Psoas muscle (tissue), 8 donors: ENCODE data around the gene TENT4B. TPM values are rescaled to one million over a fixed set of nuclear protein-coding genes. Genes with fewer than 3 reads are reported as not detected.
"Not testable (repeated sequence)": the region's sequence is repeated elsewhere in the genome, so short reads cannot be mapped to it uniquely, and the experiment has no call there.

ENCODE experiments used
- ATAC-seq, 4 donors: fragments of 200-7000 bp; cut with Tn5 transposase; one replicate each; pipeline ENCODE4 v1.9.1; 2020; ENCODE audit warnings: moderate library complexity in 3 of 4, mild to moderate bottlenecking in 2 of 4
- DNase-seq, 2 donors: peaks; one replicate each; pipeline ENCODE4 v3.0.0-alpha.2; 2020
- H3K27ac ChIP-seq: fragments of 200-600 bp; one replicate; pipeline ENCODE4 v1.8.0; 2022
- H3K27me3 ChIP-seq, 3 donors: fragments of 200-600 bp in 1 of 3; one replicate each; pipeline versions ENCODE4 v1.6.1 to v1.8.0; 2013 to 2022; ENCODE audit warnings: low read length in 2 of 3, mild to moderate bottlenecking in 2 of 3, moderate library complexity in 1 of 3; ENCODE audit not compliant: insufficient read depth in 3 of 3
- H3K36me3 ChIP-seq, 2 donors: fragments of 200-600 bp in 1 of 2; one replicate each; pipeline versions ENCODE4 v1.6.1 to v1.8.0; 2013 to 2022; ENCODE audit warnings: low read depth in 1 of 2, mild to moderate bottlenecking in 1 of 2, moderate library complexity in 1 of 2; ENCODE audit not compliant: insufficient read depth in 1 of 2
- H3K4me1 ChIP-seq: fragments of 200-600 bp; one replicate; pipeline ENCODE4 v1.8.0; 2022
- H3K4me3 ChIP-seq: fragments of 200-600 bp; one replicate; pipeline ENCODE4 v1.8.0; 2022; ENCODE audit warnings: mild to moderate bottlenecking
- H3K9me3 ChIP-seq: fragments of 200-600 bp; one replicate; pipeline ENCODE4 v1.8.0; 2022
- WGBS, 3 donors: extraction: QIAGEN DNeasy Blood & Tissue Kit; methylation state at CpG; one replicate each; pipeline versions ENCODE4 v1.1.6 to v1.1.7; 2013; 5-methylcytosine and 5-hydroxymethylcytosine counted together
- intact Hi-C, 2 donors: fragments of 100-400 bp; cut with DNase I; formaldehyde crosslinking; loops; one replicate each; pipeline versions ENCODE4 v1.11.0 to v1.14.2; 2022
- polyA plus RNA-seq, 3 donors: library from polyadenylated mRNA; stranded (reverse); fragments of 200-250 nt; gene quantifications; one replicate each; pipeline ENCODE4 v1.2.3, GENCODE V29; 2013
- total RNA-seq, 4 donors: library from RNA; stranded (reverse); fragmentation: NEBNext Ultra II Directional in 2 of 4; extraction: Animal tissue kit (Norgen Biotek cat#: 25700) in 2 of 4; gene quantifications; one replicate each; pipeline versions ENCODE4 v1.2.1 to v1.2.4, GENCODE V29; 2021 to 2023
- TF ChIP-seq, protein P1 (sequence below): fragments of 200-600 bp; IDR thresholded peaks from one replicate; pipeline ENCODE4 v1.8.0; 2022; ENCODE audit warnings: antibody characterized with exemption
- donor health status: healthy with polysubstance abuse.
- donor health status: DM: no; HTN: no; CAD: no; lungs with moderate emphysema.
- donor health status: Bipolar disorder and iron deficiency.
- donor health status: healthy.
- donor health status: DM: yes; HTN: yes; CAD: no.
- donor health status: DM: no; HTN: no; CAD: no.
- donor health status: DM: no; HTN: no; CAD: no.
- donor health status: DM: yes; HTN: yes; CAD: no.

TENT4B gene
- total and polyA plus RNA-seq, 7 donors = 3.5 to 9.7 (median 7.1) TPM

DNA sequence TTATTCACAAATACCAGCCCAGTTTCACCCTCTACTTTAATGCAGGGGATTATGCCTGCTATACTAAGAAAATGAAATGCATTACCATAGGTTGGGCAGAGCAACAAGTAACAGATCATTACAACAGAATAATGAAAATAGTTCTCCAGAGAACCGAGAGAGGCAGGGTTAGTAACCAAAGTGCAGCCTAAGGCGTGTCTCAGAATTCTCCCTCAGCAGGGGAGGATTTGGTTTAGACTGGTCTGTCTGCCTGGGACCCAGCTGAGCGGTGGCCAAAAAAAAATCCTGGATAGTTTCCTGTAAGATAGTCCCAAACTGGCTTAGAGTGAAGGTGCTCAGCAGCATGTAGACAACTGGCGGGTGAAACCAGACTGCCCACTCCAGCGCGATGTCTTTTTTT, 82.5 kb downstream of the TENT4B start:
- H3K4me1 ChIP-seq = peaks cover 12% of the 10 kb centered on the region
- ATAC-seq (no peak), DNase-seq (no peak)
- no peak overlapping the region for H3K4me3 ChIP-seq
- no peaks in the 10 kb centered on the region for H3K27me3 ChIP-seq
- no peaks in the 10 kb centered on the region for H3K9me3 ChIP-seq
- whole genome bisulfite sequencing, 3 donors = 47 to 61% (median 55%) methylated on average over 6 of the region's 6 CpGs
- H3K27ac ChIP-seq = no peak overlapping the region
- peaks cover 0 to 6% of the 10 kb centered on the region in 2 donors for H3K36me3 ChIP-seq
- intact Hi-C loops = no loop called here
- TF ChIP-seq, protein P1, sequence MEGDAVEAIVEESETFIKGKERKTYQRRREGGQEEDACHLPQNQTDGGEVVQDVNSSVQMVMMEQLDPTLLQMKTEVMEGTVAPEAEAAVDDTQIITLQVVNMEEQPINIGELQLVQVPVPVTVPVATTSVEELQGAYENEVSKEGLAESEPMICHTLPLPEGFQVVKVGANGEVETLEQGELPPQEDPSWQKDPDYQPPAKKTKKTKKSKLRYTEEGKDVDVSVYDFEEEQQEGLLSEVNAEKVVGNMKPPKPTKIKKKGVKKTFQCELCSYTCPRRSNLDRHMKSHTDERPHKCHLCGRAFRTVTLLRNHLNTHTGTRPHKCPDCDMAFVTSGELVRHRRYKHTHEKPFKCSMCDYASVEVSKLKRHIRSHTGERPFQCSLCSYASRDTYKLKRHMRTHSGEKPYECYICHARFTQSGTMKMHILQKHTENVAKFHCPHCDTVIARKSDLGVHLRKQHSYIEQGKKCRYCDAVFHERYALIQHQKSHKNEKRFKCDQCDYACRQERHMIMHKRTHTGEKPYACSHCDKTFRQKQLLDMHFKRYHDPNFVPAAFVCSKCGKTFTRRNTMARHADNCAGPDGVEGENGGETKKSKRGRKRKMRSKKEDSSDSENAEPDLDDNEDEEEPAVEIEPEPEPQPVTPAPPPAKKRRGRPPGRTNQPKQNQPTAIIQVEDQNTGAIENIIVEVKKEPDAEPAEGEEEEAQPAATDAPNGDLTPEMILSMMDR = no peak

DNA sequence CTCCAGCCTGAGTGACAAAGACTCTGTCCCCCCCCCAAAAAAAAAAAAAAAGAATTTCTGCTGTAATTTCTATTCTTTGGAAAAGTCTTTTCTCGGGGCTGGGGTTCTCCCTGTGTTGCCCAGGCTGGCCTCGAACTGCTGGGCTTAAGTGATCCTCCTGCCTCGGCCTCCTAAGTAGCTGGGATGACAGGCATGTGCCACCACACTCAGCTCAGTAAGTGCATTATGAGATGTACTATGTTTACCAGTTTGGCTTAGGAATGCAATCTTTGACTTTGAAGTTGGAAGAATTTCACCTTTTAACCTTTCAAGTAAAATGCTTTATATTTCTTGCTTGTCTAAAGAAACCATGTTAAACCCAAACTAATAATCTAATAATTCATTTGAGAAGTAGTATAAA, 85.2 kb downstream of the TENT4B start:
- Histone ChIP-seq H3K36me3 (no peaks in the 10 kb centered on the region), H3K4me1 (peaks cover 12% of the 10 kb centered on the region), H3K27ac (no peak overlapping the region), H3K9me3 (no peaks in the 10 kb centered on the region), H3K27me3 (no peaks in the 10 kb centered on the region), H3K4me3 (no peak overlapping the region)
- no peak for ATAC-seq
- TF ChIP-seq, protein P1 = no peak
- DNase-seq = no peak
- 79 to 85% (median 80%) methylated on average over 3 of the region's 3 CpGs for WGBS, 3 donors
- intact Hi-C loops = no loop called here

DNA sequence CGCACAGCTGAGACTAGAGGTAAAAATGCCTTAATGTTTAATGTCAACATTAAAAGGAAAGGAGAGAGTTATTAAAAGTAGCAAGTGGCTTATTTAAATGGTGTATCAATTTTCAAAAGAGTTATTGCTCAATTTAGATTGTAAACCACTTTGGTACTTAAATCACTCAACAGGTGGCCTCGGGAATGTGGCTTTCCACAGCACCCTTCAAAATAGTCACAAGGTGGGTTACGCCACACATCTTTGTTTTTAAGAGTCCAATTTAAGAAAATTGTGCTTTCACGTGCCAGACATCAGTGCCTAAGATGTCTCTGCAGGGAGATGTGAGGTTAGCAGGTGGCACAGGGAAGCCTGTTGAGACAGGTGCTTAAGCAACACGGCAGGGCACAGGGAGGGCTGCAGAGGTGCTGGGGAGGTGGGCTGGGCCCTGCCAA, 85.8 kb downstream of the TENT4B start:
- 28 to 34% (median 34%) methylated on average over 5 of the region's 5 CpGs for WGBS, 3 donors
- TF ChIP-seq, protein P1 = no peak

DNA sequence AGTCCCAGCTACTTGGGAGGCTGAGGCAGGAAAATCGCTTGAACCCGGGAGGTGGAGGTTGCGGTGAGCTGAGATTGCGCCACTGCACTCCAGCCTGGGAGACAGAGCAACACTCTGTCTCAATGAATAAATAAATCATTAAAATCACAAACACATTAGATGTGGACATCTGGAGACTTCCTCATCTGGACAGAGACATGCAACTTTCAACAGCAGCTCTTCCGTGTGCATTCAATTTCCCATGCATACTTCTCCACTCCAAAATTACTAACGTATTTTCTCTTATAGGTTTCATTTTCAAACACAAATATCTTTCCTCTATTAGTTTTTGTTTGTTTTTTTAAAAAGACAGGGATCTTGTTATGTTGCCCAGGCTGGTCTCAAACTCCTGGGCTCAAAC, 89.9 kb downstream of the TENT4B start:
- not testable (repeated sequence) for H3K9me3 ChIP-seq, H3K27ac ChIP-seq, DNase-seq, H3K4me3 ChIP-seq, ATAC-seq, H3K36me3 ChIP-seq, H3K27me3 ChIP-seq
- 75 to 80% (median 79%) methylated on average over 6 of the region's 6 CpGs for WGBS, 3 donors
- peaks cover 12% of the 10 kb centered on the region for H3K4me1 ChIP-seq
- intact Hi-C loops = loop anchor here in 1 of 2 donors (10.0 kb wide), 1 partner anchor 112 kb away; no protein-coding TSS in a partner anchor

More for the DNA sequence above, 85.8 kb downstream of the TENT4B start:
- Histone ChIP-seq H3K36me3 (no peaks in the 10 kb centered on the region), H3K4me1 (peaks cover 12% of the 10 kb centered on the region), H3K9me3 (no peaks in the 10 kb centered on the region), H3K27ac (no peak overlapping the region), H3K27me3 (no peaks in the 10 kb centered on the region), H3K4me3 (no peak overlapping the region)
- DNase-seq (no peak), ATAC-seq (peak in 1 of 4 donors; percentile 56)
- intact Hi-C loops = no loop called here

DNA sequence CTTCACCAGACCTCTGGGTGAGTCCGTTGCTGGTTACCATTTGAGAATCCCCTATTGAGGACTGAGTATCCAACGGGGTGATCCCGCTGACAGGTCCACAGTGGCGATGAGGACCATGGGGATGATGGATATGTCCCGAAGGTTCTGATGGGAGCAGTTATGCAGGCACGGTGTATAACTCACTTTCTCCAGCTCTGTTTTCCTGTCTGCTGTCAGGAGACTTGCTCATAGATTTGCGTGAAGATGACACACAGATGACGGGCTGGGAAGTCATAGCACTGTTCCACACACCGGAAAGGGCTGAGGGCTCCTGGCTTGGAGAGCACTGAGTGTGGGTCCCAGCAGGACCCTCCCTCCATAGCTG, 91.0 kb downstream of the TENT4B start:
- ATAC-seq (no peak), DNase-seq (no peak)
- H3K27ac ChIP-seq = no peak overlapping the region
- WGBS, 3 donors = 78 to 81% (median 80%) methylated on average over 9 of the region's 9 CpGs
- no peaks in the 10 kb centered on the region for H3K9me3 ChIP-seq
- intact Hi-C loops = loop anchor here in 1 of 2 donors (10.0 kb wide), 1 partner anchor 111 kb away; no protein-coding TSS in a partner anchor
- TF ChIP-seq, protein P1 = no peak
- no peaks in the 10 kb centered on the region for H3K36me3 ChIP-seq
- H3K27me3 ChIP-seq = peaks cover 0 to 8% (median 4%) of the 10 kb centered on the region in 3 donors
- peaks cover 2% of the 10 kb centered on the region for H3K4me1 ChIP-seq
- H3K4me3 ChIP-seq = no peak overlapping the region
